ENCODE measurements around the gene ANXA3. TPM values are rescaled to one million over a fixed set of nuclear protein-coding genes. Genes with fewer than 3 reads are reported as not detected.

The ANXA3 gene
- total and polyA plus RNA-seq, 8 donors = 26.1 to 235 (median 151) TPM

- TF ChIP-seq POLR2AphosphoS5 (IDR thresholded peaks at IDR 0.05) = no peak
- H3K4me1 ChIP-seq = peaks cover 33 to 51% (median 40%) of the 10 kb centered on the region in 4 donors
- no peak for DNase-seq
- no peaks in the 10 kb centered on the region for H3K27me3 ChIP-seq
- 80 to 91% (median 84%) methylated on average over 2 of the region's 2 CpGs for WGBS, 5 donors
- no peak overlapping the region for H3K4me3 ChIP-seq
- peak overlapping the region in 1 of 5 donors; percentile 59 for H3K27ac ChIP-seq
- no peaks in the 10 kb centered on the region for H3K9me3 ChIP-seq
- intact Hi-C loops (cut with DNase I; ENCODE audit: low total_unique reads) = no loop called here
- H3K36me3 ChIP-seq = peaks cover 0 to 21% (median 15%) of the 10 kb centered on the region in 4 donors
Observed at GRCh38 chr4:78570117-78570516, 18.5 kb downstream of the ANXA3 start.

DNA sequence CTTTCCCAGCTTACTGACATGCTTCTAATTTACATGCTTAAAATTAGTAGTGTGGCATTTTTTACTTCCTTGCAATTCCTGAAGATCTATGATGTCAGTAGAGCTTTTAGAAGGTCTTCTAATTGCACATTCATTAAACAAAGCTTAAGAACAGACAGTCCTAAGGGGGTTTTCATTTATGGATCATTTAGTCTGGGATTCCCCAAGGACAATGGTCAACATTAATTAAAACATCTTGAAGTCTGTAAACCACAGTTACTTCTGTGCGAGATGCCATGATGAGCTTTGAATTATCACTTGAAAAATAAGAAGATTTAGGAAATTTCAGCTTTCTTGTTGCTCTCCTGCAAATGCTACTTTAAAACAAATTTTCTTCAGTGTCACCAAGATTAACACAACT is 20.2 kb downstream of the ANXA3 start:
- 89 to 95% (median 89%) methylated on average over 1 of the region's 1 CpG for WGBS, 5 donors
- peaks cover 0 to 25% (median 18%) of the 10 kb centered on the region in 4 donors for H3K36me3 ChIP-seq
- peaks cover 24 to 37% (median 32%) of the 10 kb centered on the region in 4 donors for H3K4me1 ChIP-seq
- H3K27me3 ChIP-seq = no peaks in the 10 kb centered on the region
- DNase-seq = no peak
- intact Hi-C loops (cut with DNase I; ENCODE audit: low total_unique reads) = no loop called here
- no peak overlapping the region for H3K27ac ChIP-seq
- no peak for TF ChIP-seq POLR2AphosphoS5 (IDR thresholded peaks at IDR 0.05)
- no peak for TF ChIP-seq EP300 (IDR thresholded peaks at IDR 0.05)
- TF ChIP-seq, protein P1, sequence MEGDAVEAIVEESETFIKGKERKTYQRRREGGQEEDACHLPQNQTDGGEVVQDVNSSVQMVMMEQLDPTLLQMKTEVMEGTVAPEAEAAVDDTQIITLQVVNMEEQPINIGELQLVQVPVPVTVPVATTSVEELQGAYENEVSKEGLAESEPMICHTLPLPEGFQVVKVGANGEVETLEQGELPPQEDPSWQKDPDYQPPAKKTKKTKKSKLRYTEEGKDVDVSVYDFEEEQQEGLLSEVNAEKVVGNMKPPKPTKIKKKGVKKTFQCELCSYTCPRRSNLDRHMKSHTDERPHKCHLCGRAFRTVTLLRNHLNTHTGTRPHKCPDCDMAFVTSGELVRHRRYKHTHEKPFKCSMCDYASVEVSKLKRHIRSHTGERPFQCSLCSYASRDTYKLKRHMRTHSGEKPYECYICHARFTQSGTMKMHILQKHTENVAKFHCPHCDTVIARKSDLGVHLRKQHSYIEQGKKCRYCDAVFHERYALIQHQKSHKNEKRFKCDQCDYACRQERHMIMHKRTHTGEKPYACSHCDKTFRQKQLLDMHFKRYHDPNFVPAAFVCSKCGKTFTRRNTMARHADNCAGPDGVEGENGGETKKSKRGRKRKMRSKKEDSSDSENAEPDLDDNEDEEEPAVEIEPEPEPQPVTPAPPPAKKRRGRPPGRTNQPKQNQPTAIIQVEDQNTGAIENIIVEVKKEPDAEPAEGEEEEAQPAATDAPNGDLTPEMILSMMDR (IDR thresholded peaks at IDR 0.05) = no peak
- no peak for TF ChIP-seq POLR2A (IDR thresholded peaks at IDR 0.05)
- H3K9me3 ChIP-seq = no peaks in the 10 kb centered on the region
- no peak overlapping the region for H3K4me3 ChIP-seq

DNA sequence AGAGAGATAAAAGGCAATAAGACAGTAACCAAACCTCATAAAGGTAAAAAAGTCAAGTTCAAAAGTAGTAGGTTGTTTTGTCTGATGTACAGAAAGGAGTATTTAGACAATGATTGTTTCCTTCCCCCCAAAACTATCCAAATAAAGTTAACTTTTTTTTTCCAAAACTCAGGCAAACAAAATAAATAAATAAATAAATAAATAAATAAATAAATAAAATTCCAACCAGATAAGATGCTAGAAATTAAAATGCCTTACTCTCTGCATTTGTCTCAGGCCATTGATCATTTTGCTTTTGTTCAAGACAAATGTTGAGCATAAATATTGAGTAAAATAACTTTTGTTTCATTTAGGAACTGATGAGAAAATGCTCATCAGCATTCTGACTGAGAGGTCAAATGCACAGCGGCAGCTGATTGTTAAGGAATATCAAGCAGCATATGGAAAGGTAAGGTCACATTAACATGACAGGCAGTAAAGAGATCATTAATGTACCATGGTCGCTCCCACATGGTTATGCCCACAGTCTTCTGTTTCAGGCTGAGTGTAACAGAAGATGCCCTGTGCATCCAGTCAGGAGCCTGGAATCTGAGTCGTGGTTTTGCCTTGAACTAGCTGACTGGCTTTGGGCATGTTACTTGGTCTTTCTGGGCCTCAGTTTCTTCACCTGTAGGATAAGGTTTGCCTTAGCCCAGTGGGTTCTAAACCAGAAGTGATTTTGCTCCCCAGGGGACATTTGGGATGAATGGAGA is 27.3 kb downstream of the ANXA3 start:
- Histone ChIP-seq H3K4me3 (no peak overlapping the region), H3K4me1 (no peaks in the 10 kb centered on the region), H3K36me3 (peaks cover 0 to 68% (median 62%) of the 10 kb centered on the region in 4 donors), H3K27me3 (no peaks in the 10 kb centered on the region), H3K27ac (no peak overlapping the region), H3K9me3 (no peaks in the 10 kb centered on the region)
- TF ChIP-seq POLR2A (IDR thresholded peaks at IDR 0.05) = no peak
- intact Hi-C loops (cut with DNase I; ENCODE audit: low total_unique reads) = no loop called here
- DNase-seq = no peak
- 93 to 96% (median 95%) methylated on average over 3 of the region's 3 CpGs for WGBS, 5 donors

- Histone ChIP-seq H3K27me3 (no peaks in the 10 kb centered on the region), H3K9me3 (no peaks in the 10 kb centered on the region), H3K4me1 (peaks cover 0 to 3% (median 1%) of the 10 kb centered on the region in 4 donors), H3K36me3 (peaks cover 0 to 69% (median 59%) of the 10 kb centered on the region in 4 donors), H3K4me3 (no peak overlapping the region), H3K27ac (no peak overlapping the region)
- no peak for DNase-seq
- intact Hi-C loops (cut with DNase I; ENCODE audit: low total_unique reads) = no loop called here
- WGBS, 5 donors = 85 to 93% (median 86%) methylated on average over 3 of the region's 3 CpGs
- TF ChIP-seq POLR2A (IDR thresholded peaks at IDR 0.05) (no peak), POLR2AphosphoS5 (IDR thresholded peaks at IDR 0.05) (no peak)
- TF ChIP-seq, protein P1 (IDR thresholded peaks at IDR 0.05) = no peak
Observed at GRCh38 chr4:78581618-78582017, 30.0 kb downstream of the ANXA3 start.

DNA sequence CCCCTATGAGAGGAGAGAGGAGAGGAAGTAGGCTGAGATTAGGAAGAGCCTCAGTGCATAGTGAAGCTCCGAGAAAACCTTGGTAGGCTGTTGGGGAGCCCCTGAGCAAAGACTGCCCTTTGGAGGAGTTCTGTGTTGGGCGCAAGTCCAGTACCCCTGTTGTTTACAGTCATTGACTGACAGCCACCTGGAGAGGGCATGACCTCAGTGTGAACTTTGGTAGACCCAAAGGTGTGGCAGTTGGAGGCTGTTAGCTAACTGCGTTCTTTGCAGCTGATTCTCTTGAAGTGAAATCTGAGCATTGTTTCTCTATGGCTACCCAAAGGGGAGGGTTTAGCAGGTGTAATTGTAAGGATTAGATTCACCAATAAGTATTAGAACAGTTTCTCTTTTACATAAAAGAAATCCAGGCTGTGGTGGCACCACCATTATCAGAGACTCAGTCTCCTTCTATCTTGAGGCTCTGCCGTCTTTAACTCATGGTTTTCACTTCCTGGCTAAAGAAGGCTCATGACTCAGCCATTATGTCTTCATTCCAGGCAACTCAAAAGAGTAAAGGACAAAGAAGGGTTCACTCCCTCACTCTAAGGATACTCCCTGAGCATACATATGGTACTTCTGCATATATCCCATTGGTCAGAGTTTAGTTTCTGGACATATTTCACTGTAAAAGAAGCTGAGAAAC is 33.4 kb downstream of the ANXA3 start:
- H3K27ac ChIP-seq = peak overlapping the region in 3 of 5 donors; percentile 19 to 44 (median 34)
- DNase-seq = peak; percentile 28 to 32
- no peaks in the 10 kb centered on the region for H3K27me3 ChIP-seq
- no peaks in the 10 kb centered on the region for H3K9me3 ChIP-seq
- H3K4me1 ChIP-seq = peaks cover 0 to 3% (median 1%) of the 10 kb centered on the region in 4 donors
- WGBS, 5 donors = 65 to 80% (median 71%) methylated on average over 4 of the region's 4 CpGs
- intact Hi-C loops (cut with DNase I; ENCODE audit: low total_unique reads) = no loop called here
- no peak overlapping the region for H3K4me3 ChIP-seq
- peaks cover 0 to 90% (median 77%) of the 10 kb centered on the region in 4 donors for H3K36me3 ChIP-seq
- TF ChIP-seq POLR2A (IDR thresholded peaks at IDR 0.05) = no peak
- TF ChIP-seq, protein P1 (IDR thresholded peaks at IDR 0.05) = no peak
- no peak for TF ChIP-seq POLR2AphosphoS5 (IDR thresholded peaks at IDR 0.05)
- TF ChIP-seq EP300 (IDR thresholded peaks at IDR 0.05) = no peak

Data from stomach (tissue), 9 donors.